HG03469 (cell line): ENCODE results near the gene SPON1.

ENCODE experiments used
- ATAC-seq: cut with Tn5 transposase; IDR thresholded peaks from one replicate; pipeline ENCODE4 v1.9.1; 2021; ENCODE audit warnings: mild to moderate bottlenecking, moderate library complexity, moderate number of reproducible peaks; ENCODE audit not compliant: unreplicated experiment

SPON1 gene

GRCh38 chr11:14308897-14309387 is 346.4 kb downstream of the SPON1 start:
- no peak for ATAC-seq

DNA sequence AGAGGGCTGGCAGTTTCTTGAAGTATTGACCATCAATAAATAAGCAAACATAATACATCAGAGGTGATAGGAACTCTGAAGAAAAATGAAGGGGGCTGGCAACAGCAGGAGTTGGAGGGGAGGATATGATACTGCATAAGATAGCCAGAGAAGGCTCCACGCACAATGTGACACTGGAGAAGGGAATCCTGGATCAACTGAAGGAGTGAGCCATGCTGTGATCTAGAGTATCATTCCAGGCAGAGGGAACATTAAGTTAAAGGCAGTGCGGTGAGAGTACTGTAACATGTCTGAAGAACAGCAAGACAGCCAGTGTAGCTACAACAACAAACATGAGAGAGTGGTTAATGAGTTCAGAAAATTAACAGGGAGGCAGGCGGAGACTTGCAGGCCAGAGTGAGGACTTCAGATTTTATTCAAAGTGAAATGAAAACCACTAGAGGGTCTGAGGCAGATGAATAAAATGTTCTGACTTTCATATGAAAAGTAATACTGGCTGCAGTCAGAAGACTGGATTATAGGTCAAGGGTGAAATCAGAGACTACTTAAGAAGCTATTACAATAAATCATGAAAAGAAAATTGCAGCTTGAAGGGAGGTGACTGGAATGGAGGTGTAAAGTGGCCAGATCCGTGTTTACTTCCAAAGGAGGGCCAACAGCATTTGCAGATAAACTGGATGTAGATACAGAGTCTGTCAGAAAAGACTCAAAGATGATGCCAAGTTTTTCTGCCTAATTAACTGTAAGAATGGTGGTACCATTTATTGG is 347.1 kb downstream of the SPON1 start:
- ATAC-seq, result no peak

GRCh38 chr11:14310679-14311078 is 348.2 kb downstream of the SPON1 start:
- ATAC-seq, result no peak

DNA sequence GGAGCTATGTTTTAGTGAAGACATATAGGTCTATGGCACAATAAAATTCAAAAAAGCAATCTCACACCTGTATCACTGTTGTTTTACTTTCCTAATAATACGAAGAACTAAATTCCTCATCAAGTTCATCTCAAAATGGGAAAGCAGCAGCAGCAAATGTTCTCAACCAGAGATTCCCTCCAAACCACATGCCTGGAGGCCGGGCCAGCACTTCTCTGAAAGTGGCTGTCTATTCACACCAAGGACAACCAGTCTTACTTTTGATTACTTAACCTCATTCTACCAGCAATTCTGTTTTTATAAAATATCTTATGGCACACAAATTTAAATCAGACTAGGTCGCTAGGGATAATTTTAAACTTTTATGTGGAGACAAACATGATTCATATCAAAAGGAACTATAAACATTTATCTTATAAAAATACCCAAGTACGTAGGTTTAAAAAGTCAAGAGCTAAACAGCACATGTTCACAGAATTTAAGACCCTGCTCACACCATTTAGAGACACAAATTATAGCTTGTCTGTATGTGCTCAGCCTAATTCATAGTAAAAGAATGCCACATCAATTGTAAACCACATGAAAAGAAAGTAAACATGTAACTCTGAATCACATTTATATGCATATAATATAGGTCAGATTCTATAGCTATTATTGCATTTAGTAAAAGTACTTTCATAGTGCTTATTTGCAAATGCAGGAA is 350.4 kb downstream of the SPON1 start:
- no peak for ATAC-seq

DNA sequence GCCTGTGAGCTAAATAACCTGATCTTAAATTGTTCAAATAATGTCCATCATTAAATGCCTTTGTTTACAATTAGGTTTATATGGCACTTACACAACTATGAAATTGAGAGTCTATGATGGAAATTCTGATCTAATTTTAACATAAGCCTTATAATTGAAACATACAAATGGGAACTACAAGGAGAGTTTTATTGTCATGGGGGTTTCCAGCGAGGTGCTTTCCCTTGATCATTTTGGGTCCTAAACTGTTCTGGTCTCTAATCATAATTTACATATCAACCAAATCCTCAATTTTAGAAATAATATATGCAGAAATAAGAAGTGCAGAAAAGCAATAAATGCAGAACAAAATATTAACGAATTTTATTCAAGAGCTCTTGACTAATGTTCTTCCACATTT is 351.6 kb downstream of the SPON1 start:
- no peak for ATAC-seq

DNA sequence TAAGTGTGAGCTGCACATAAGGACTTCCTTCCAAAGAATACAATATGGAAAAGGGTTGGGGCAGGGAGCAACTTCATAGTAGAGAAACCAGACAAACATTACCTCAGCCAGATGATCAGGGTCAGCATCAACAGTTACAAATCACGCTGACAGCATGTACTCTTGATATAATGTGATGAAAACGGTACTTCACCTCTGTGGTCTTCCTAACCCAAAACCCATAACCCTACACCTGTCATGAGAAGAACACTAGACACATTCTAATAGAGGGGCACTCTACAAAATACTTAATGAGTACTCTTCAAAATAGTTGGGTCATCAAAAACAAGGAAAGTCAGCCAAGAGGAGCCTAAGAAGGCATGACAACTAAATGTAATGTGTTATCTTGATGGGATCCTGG is 352.6 kb downstream of the SPON1 start:
- ATAC-seq, result no peak
